ENCODE data around the gene RNF144A.

DNA sequence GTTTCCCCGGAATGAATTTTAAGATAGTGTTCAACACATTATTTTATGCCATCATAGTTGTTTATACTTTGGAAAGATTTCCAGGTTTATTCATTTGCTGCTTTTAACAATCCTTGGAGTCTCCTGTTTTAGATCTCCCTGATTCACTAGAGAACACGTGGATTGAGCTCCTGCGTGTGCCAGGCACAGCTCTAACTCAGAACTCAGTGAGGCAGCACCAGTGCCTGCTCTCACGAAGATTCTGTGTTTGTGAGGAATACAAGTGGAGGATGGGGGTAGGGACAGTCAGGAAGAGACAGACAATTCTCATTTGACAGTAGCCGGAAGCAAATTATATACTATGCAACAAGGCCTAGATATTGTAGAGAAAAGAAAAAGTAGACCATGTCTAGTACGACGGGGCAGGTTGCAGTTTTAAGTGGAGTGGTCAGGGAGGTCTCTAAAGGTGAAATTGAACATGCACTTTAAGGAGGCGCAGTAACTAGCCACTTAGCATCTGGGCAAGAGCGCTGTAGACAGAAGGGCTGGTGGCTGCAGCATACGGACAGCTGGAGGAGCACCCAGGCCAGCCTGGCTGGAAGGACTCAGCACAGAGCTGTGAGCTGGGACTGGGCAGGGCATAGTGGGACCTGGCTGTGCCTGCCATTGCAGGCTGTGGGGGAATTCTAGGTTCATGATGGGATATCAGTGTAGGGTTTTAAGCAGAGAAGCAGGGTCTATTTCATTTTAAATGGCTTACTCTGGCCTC is 24.3 kb downstream of the RNF144A start:
- TF ChIP-seq, protein P1, sequence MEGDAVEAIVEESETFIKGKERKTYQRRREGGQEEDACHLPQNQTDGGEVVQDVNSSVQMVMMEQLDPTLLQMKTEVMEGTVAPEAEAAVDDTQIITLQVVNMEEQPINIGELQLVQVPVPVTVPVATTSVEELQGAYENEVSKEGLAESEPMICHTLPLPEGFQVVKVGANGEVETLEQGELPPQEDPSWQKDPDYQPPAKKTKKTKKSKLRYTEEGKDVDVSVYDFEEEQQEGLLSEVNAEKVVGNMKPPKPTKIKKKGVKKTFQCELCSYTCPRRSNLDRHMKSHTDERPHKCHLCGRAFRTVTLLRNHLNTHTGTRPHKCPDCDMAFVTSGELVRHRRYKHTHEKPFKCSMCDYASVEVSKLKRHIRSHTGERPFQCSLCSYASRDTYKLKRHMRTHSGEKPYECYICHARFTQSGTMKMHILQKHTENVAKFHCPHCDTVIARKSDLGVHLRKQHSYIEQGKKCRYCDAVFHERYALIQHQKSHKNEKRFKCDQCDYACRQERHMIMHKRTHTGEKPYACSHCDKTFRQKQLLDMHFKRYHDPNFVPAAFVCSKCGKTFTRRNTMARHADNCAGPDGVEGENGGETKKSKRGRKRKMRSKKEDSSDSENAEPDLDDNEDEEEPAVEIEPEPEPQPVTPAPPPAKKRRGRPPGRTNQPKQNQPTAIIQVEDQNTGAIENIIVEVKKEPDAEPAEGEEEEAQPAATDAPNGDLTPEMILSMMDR (IDR thresholded peaks at IDR 0.05): no peak
- no peak for TF ChIP-seq POLR2A (IDR thresholded peaks at IDR 0.05)

Data from testis (tissue), 2 donors.